Activated CD4-positive, CD25-positive, alpha-beta regulatory T cell treated with anti-CD3 and anti-CD28 coated beads, Interleukin-2, amount 50 U/mL, for 72 hours (primary cell): ENCODE data around the gene RBAK.
"Not testable (repeated sequence)": the region's sequence is repeated elsewhere in the genome, so short reads cannot be mapped to it uniquely, and the experiment has no call there.

Experiments
- DNase-seq: peaks from one replicate; pipeline ENCODE4 v3.0.0; 2021

Gene RBAK

DNA sequence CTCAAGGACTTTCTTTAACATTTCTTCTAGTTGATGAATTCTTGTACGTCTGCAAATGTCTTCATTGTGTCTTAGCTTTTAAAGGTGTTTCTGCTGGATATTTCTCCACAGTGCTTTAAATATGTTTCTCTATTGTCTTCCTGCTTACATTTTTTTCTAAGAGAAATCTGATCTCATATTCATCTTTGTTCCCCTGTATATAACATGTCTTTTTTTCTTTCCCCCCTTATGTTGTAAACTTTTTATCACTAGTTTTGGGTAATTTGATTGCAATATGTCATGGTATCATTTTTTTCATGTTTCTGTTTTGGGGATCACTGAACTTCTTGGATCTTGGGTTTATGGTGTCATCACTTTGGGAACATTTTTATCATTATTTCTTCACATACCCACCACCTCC lies 7.5 kb downstream of the RBAK start:
- DNase-seq = no peak

DNA sequence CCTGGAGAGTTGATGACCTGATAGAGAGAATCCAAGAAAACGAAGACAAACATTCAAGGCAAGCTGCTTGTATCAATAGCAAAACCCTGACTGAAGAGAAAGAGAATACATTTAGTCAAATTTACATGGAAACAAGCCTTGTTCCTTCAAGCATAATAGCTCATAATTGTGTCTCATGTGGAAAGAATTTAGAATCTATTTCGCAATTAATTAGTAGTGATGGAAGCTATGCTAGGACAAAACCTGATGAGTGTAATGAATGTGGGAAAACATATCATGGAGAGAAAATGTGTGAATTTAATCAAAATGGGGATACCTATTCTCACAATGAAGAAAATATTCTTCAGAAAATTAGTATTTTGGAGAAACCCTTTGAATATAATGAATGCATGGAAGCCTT lies 18.0 kb downstream of the RBAK start:
- DNase-seq = no peak

GRCh38 chr7:5064391-5065106 lies 18.9 kb downstream of the RBAK start:
- no peak for DNase-seq

- no peak for DNase-seq
Measured at GRCh38 chr7:5065107-5065407, 19.4 kb downstream of the RBAK start.

DNA sequence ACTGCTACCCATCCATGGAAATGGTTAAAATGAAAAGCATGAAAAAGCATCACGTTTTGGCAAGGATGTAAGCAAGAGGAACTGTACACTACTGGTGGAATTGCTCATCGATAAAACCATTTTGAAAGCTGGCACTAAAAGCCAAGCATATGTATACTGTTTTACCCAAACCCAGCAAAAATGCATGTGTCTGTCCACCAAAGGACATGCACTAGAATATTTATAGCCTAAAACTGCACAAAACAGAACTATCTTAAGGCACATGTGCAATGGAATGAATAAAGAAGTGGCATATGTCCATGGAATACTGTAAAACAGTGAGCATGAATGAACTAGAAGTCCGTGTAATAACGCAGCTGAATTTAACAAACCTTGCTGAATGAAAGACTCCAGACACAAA lies 22.9 kb downstream of the RBAK start:
- no peak for DNase-seq

GRCh38 chr7:5070206-5070605 lies 24.5 kb downstream of the RBAK start:
- DNase-seq = no peak

- not testable (repeated sequence) for DNase-seq
Measured at GRCh38 chr7:5075187-5075586, 29.5 kb downstream of the RBAK start.

DNA sequence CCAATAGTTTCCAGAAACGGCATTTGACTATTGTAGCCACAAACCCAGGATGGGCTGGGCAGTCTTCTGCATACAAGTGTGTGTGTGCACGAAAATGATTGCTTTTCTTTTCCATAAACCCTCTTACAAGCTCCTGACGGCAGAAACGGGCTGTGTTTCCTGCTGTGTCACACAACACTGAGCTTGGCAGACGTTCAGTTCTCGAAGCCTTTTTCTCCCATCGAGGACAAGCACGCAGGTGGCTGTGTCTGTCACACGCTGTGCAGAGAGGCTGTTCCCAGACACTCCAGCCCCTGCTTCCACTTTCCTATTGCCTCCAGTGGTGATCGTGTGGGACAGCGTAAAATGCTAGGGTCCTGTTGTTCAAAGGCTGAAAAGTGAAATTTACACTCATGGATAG lies 32.1 kb downstream of the RBAK start:
- DNase-seq = no peak

DNA sequence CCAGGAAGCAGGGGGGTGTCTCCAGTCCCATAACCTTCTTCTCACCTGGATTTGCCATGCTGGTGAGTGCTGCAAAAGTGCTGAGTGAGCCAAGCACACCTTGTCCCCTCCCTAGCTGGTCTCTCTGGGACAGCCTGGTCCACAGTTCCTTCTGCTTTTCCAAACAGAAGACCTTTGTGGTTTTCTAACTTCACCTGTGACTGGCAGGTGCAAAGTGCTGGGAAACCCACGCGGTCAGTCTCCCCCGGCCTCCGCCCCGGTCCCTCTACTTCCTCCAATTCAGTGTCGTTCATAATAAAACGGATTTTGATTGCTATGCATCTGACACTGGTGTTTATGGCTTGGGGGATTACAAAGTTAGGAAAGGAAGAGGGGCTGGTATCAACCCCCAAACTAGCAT lies 37.1 kb downstream of the RBAK start:
- DNase-seq = no peak

GRCh38 chr7:5083311-5083711 lies 37.7 kb downstream of the RBAK start:
- no peak for DNase-seq

DNA sequence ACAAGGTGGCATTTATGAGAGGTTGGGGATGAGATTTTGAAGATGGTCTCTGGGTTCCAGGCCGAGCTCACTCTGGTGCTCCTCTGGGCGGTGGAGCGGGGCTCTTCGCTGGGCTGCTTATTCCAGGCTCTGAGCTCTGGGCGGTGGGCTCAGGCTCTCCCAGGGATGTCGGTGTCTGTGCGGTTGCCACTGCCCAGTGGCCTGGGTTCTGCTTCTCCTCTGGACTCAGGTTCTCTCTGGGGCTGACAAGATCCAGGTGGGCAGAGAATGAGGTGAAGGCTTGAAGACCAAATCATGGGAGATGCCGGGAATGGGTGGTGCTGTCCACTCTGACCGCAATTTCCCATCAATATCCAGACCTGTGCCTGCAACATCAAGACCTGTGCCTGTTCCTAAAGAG lies 40.6 kb downstream of the RBAK start:
- DNase-seq = no peak

DNA sequence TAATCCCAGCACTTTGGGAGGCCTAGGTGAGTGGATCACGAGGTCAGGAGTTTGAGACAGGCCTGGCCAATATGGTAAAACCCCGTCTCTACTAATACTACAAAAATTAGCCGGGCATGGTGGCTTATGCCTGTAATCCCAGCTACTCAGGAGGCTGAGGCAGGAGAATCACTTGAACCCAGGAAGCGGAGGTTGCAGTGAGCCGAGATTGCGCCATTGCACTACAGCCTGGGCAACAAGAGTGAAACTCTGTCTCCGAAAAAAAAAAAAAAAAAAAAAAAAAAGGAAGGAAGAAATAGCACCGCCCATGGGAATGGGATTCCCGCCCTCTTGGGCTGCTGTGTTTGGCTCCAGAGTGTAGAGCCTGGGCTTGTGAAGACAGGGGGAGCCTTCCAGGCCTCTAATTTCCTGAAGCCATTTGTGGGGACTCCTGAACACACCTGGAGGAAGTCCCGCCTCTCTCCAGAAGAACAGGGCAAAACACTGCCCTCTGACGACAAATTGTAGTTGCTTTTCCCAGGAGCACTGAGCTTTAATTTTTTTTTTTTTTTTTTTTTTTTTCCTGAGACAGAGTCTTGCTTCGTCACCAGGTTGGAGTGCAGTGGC lies 42.7 kb downstream of the RBAK start:
- DNase-seq = not testable (repeated sequence)

DNA sequence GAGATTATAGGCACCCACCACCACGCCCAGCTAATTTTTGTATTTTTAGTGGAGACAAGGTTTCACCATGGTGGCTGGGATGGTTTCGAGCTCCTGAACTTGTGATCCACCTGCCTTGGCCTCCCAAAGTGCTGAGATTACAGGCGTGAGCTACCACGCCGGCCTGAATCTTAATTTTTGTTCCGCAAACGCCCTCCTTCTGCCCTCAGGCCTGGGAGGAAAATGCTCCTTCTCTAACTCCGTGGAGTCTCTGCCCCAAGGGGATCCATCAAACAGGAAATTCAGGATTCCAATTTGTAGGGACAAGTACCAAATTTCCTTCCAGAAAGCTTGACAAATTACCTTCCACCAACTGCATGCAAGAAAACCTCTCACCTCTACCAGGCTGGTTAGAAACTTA lies 43.2 kb downstream of the RBAK start:
- no peak for DNase-seq

GRCh38 chr7:5093948-5094347 lies 48.3 kb downstream of the RBAK start:
- no peak for DNase-seq

GRCh38 chr7:5094641-5095040 lies 49.0 kb downstream of the RBAK start:
- DNase-seq = no peak

- no peak for DNase-seq
Measured at GRCh38 chr7:5116359-5116758, 70.7 kb downstream of the RBAK start.

GRCh38 chr7:5117095-5117970 lies 71.7 kb downstream of the RBAK start:
- no peak for DNase-seq
